ENCODE measurements around the gene HMOX1. TPM values are rescaled to one million over a fixed set of nuclear protein-coding genes. Genes with fewer than 3 reads are reported as not detected.
"Not testable (repeated sequence)": the region's sequence is repeated elsewhere in the genome, so short reads cannot be mapped to it uniquely, and the experiment has no call there.

The HMOX1 gene
- polyA plus RNA-seq, 1 donor: 18.1 TPM

GRCh38 chr22:35350539-35351503 is 30.1 kb upstream of the HMOX1 start:
- peak; percentile 93 for DNase-seq

- DNase-seq: no peak
Observed at GRCh38 chr22:35352214-35353111, 28.4 kb upstream of the HMOX1 start.

- no peak for DNase-seq
Observed at GRCh38 chr22:35353318-35353717, 27.6 kb upstream of the HMOX1 start.

- no peak for DNase-seq
Observed at GRCh38 chr22:35354068-35354467, 26.8 kb upstream of the HMOX1 start.

- DNase-seq: no peak
Observed at GRCh38 chr22:35357883-35358621, 22.8 kb upstream of the HMOX1 start.

- no peak for DNase-seq
Observed at GRCh38 chr22:35359380-35360065, 21.4 kb upstream of the HMOX1 start.

GRCh38 chr22:35361001-35361558 is 19.8 kb upstream of the HMOX1 start:
- no peak for DNase-seq

GRCh38 chr22:35363566-35364086 is 17.3 kb upstream of the HMOX1 start:
- no peak for DNase-seq

GRCh38 chr22:35364230-35364629 is 16.7 kb upstream of the HMOX1 start:
- not testable (repeated sequence) for DNase-seq

- DNase-seq: no peak
Observed at GRCh38 chr22:35367331-35367886, 13.5 kb upstream of the HMOX1 start.

GRCh38 chr22:35368386-35368785 is 12.5 kb upstream of the HMOX1 start:
- no peak for DNase-seq

- DNase-seq: no peak
Observed at GRCh38 chr22:35369996-35370395, 10.9 kb upstream of the HMOX1 start.

- no peak for DNase-seq
Observed at GRCh38 chr22:35373781-35374180, 7.1 kb upstream of the HMOX1 start.

GRCh38 chr22:35375031-35375430 is 5.9 kb upstream of the HMOX1 start:
- DNase-seq: no peak

GRCh38 chr22:35375526-35375925 is 5.4 kb upstream of the HMOX1 start:
- DNase-seq: no peak

GRCh38 chr22:35376728-35377472 is 4.0 kb upstream of the HMOX1 start:
- peak; percentile 95 for DNase-seq

GRCh38 chr22:35377735-35378134 is 3.2 kb upstream of the HMOX1 start:
- DNase-seq: no peak

- DNase-seq: no peak
Observed at GRCh38 chr22:35378621-35379020, 2.3 kb upstream of the HMOX1 start.

GRCh38 chr22:35379146-35379993 is 1.5 kb upstream of the HMOX1 start:
- no peak for DNase-seq
